Breast epithelium (tissue), 4 donors: ENCODE measurements around the gene GPR34. TPM values are rescaled to one million over a fixed set of nuclear protein-coding genes. Genes with fewer than 3 reads are reported as not detected.
"Not testable (repeated sequence)": the region's sequence is repeated elsewhere in the genome, so short reads cannot be mapped to it uniquely, and the experiment has no call there.

Experiments used
- DNase-seq, 2 donors: peaks; one replicate each; pipeline ENCODE4 v3.0.0-alpha.2; 2019; ENCODE audit warnings: low spot score in 2 of 2
- H3K27ac ChIP-seq, 2 donors: fragments of 200-600 bp; sonication (generic) in 1 of 2; one replicate each; pipeline ENCODE4 v1.5.1; 2016 to 2019; ENCODE audit warnings: mild to moderate bottlenecking in 1 of 2
- H3K27me3 ChIP-seq, 2 donors: fragments of 200-600 bp; sonication (generic) in 1 of 2; one replicate each; pipeline versions ENCODE4 v1.5.1 to v1.6.0; 2017 to 2019; ENCODE audit warnings: control low read depth in 1 of 2, mild to moderate bottlenecking in 1 of 2
- H3K36me3 ChIP-seq: fragments of 200-600 bp; one replicate; pipeline ENCODE4 v1.5.1; 2019
- H3K4me1 ChIP-seq, 2 donors: fragments of 200-600 bp; sonication (generic); one replicate each; pipeline ENCODE4 v1.5.1; 2016 to 2019; ENCODE audit warnings: control low read depth in 1 of 2
- H3K4me3 ChIP-seq, 3 donors: fragments of 200-600 bp; sonication (generic); 1 replicate in 2 of 3; 2 replicates in 1 of 3; pipeline ENCODE4 v1.5.1; 2016 to 2019; ENCODE audit warnings: mild to moderate bottlenecking in 3 of 3, moderate library complexity in 2 of 3
- H3K9me3 ChIP-seq, 2 donors: fragments of 200-600 bp; sonication (generic) in 1 of 2; one replicate each; pipeline ENCODE4 v1.5.1; 2016 to 2019; ENCODE audit warnings: control low read depth in 1 of 2
- CTCF ChIP-seq, 3 donors: fragments of 450-650 bp; IDR thresholded peaks; one replicate each; pipeline ENCODE4 v1.5.1; 2016 to 2017; ENCODE audit warnings: antibody characterized with exemption in 3 of 3, mild to moderate bottlenecking in 3 of 3, moderate library complexity in 3 of 3
- POLR2A ChIP-seq: fragments of 450-650 bp; IDR thresholded peaks from one replicate; pipeline ENCODE4 v1.6.1; 2016; ENCODE audit warnings: antibody characterized with exemption, mild to moderate bottlenecking, moderate library complexity
- POLR2AphosphoS5 ChIP-seq, 3 donors: sonication (generic); formaldehyde crosslinking; IDR thresholded peaks; one replicate each; pipeline ENCODE4 v1.6.1; 2017; ENCODE audit warnings: antibody characterized with exemption in 3 of 3
- intact Hi-C: fragments of 100-400 bp; cut with DNase I; formaldehyde crosslinking; loops from one replicate; pipeline ENCODE4 v1.15.1; 2023; ENCODE audit warnings: low total_unique reads
- total RNA-seq, 3 donors: library from RNA; depleted of rRNA; stranded (reverse); fragments of >200 nt; gene quantifications; one replicate each; pipeline ENCODE4 v1.1.0, GENCODE V29; 2016

Gene GPR34
- total RNA-seq, 3 donors from 2014 or later = 8.5 to 56.3 (median 18.0) TPM

DNA sequence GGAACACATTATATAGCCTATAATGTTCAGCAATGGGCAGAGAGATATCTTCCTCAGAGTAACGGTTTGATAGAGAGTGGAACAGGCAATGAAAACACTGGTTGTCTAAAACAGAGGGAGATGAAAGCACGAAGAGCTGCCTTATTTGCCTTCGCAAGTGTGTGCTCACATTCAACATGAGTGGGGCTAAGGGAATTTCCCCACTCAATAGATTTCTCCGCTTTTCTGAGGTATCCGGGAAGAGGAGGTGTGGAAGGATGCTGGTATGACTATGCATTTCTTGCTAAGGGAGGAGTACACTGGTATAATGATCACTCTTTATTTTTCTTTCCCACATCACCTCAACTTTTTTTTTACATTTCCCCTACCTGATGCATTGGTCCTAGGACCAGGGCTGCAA, 27.4 kb downstream of the GPR34 start:
- Histone ChIP-seq H3K27ac (peak overlapping the region in 1 of 2 donors; percentile 17), H3K9me3 (peaks cover 0 to 20% of the 10 kb centered on the region in 2 donors)
- no peak for TF ChIP-seq CTCF (IDR thresholded peaks at IDR 0.05)

GRCh38 chrX:41716767-41717473, 28.1 kb downstream of the GPR34 start:
- TF ChIP-seq CTCF (IDR thresholded peaks at IDR 0.05) (no peak), POLR2A (no peak), POLR2AphosphoS5 (IDR thresholded peaks at IDR 0.05) (no peak)
- H3K9me3 ChIP-seq = peaks cover 0 to 20% of the 10 kb centered on the region in 2 donors
- intact Hi-C loops = no loop called here
- H3K27me3 ChIP-seq = peaks cover 0 to 24% of the 10 kb centered on the region in 2 donors
- peak overlapping the region in 1 of 2 donors; percentile 17 for H3K27ac ChIP-seq
- no peak for DNase-seq
- no peaks in the 10 kb centered on the region for H3K4me1 ChIP-seq
- H3K36me3 ChIP-seq = no peaks in the 10 kb centered on the region
- no peak overlapping the region for H3K4me3 ChIP-seq

More for the DNA sequence above, 27.4 kb downstream of the GPR34 start:
- H3K4me3 ChIP-seq = no peak overlapping the region
- H3K4me1 ChIP-seq = no peaks in the 10 kb centered on the region
- intact Hi-C loops = no loop called here
- peaks cover 0 to 27% of the 10 kb centered on the region in 2 donors for H3K27me3 ChIP-seq
- H3K36me3 ChIP-seq = no peaks in the 10 kb centered on the region
- no peak for DNase-seq

GRCh38 chrX:41718481-41719235, 29.9 kb downstream of the GPR34 start:
- no peak for TF ChIP-seq POLR2A
- no peak for TF ChIP-seq CTCF (IDR thresholded peaks at IDR 0.05)
- no peak for TF ChIP-seq POLR2AphosphoS5 (IDR thresholded peaks at IDR 0.05)
- Histone ChIP-seq H3K9me3 (peaks cover 0 to 20% of the 10 kb centered on the region in 2 donors), H3K4me3 (no peak overlapping the region), H3K4me1 (no peaks in the 10 kb centered on the region), H3K27ac (no peak overlapping the region), H3K27me3 (peaks cover 0 to 18% of the 10 kb centered on the region in 2 donors), H3K36me3 (no peaks in the 10 kb centered on the region)
- intact Hi-C loops = no loop called here
- DNase-seq = no peak

GRCh38 chrX:41719610-41720009, 30.8 kb downstream of the GPR34 start:
- H3K36me3 ChIP-seq, H3K27ac ChIP-seq, DNase-seq, intact Hi-C loops, H3K4me1 ChIP-seq, H3K4me3 ChIP-seq: not testable (repeated sequence)
- H3K9me3 ChIP-seq = peaks cover 0 to 20% of the 10 kb centered on the region in 2 donors
- peaks cover 0 to 20% of the 10 kb centered on the region in 2 donors for H3K27me3 ChIP-seq

- Histone ChIP-seq H3K27me3 (peaks cover 0 to 23% of the 10 kb centered on the region in 2 donors), H3K4me3 (no peak overlapping the region), H3K9me3 (peaks cover 0 to 20% of the 10 kb centered on the region in 2 donors), H3K27ac (no peak overlapping the region), H3K4me1 (no peaks in the 10 kb centered on the region), H3K36me3 (no peaks in the 10 kb centered on the region)
- intact Hi-C loops = no loop called here
- DNase-seq = no peak
- no peak for TF ChIP-seq POLR2AphosphoS5 (IDR thresholded peaks at IDR 0.05)
- no peak for TF ChIP-seq POLR2A
- no peak for TF ChIP-seq CTCF (IDR thresholded peaks at IDR 0.05)
Observed at GRCh38 chrX:41720125-41720779, 31.5 kb downstream of the GPR34 start.
